ENCODE data around the gene FRMD3. TPM values are rescaled to one million over a fixed set of nuclear protein-coding genes. Genes with fewer than 3 reads are reported as not detected.

Gene FRMD3
- total RNA-seq, 1 donor from 2014 or later, result 0.65 TPM

DNA sequence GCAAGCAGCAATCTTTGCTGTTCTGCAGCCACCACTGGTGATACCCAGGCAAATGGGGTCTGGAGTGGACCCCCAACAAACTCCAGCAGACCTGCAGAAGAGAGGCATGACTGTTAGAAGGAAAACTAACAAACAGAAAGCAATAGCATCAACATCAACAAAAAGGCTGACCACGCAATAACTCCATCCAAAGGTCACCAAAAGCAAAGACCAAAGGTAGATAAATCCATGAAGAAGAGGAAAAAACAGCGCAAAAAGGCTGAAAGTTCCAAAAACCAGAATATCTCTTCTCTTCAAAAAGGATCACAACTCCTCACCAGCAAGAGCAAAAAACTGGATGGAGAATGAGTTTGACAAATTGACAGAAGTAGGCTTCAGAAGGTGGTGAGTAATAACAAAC, 23.4 kb downstream of the FRMD3 start:
- Mint-ChIP-seq H3K27ac (no peak overlapping the region), H3K9me3 (ENCODE audit: low read depth) (peaks cover 21% of the 10 kb centered on the region), H3K4me1 (ENCODE audit: low read depth) (no peaks in the 10 kb centered on the region), H3K36me3 (ENCODE audit: insufficient read depth) (no peaks in the 10 kb centered on the region), H3K27me3 (no peaks in the 10 kb centered on the region), H3K4me3 (ENCODE audit: low read depth) (no peak overlapping the region)
- no peak for DNase-seq (ENCODE audit: low spot score, unreplicated experiment)
- TF ChIP-seq, protein P1, sequence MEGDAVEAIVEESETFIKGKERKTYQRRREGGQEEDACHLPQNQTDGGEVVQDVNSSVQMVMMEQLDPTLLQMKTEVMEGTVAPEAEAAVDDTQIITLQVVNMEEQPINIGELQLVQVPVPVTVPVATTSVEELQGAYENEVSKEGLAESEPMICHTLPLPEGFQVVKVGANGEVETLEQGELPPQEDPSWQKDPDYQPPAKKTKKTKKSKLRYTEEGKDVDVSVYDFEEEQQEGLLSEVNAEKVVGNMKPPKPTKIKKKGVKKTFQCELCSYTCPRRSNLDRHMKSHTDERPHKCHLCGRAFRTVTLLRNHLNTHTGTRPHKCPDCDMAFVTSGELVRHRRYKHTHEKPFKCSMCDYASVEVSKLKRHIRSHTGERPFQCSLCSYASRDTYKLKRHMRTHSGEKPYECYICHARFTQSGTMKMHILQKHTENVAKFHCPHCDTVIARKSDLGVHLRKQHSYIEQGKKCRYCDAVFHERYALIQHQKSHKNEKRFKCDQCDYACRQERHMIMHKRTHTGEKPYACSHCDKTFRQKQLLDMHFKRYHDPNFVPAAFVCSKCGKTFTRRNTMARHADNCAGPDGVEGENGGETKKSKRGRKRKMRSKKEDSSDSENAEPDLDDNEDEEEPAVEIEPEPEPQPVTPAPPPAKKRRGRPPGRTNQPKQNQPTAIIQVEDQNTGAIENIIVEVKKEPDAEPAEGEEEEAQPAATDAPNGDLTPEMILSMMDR (IDR thresholded peaks at IDR 0.05; ENCODE audit: unreplicated experiment), result no peak

- DNase-seq (ENCODE audit: low spot score, unreplicated experiment), result no peak
- Mint-ChIP-seq H3K36me3 (ENCODE audit: insufficient read depth) (no peaks in the 10 kb centered on the region), H3K9me3 (ENCODE audit: low read depth) (peaks cover 7% of the 10 kb centered on the region), H3K4me1 (ENCODE audit: low read depth) (peaks cover 8% of the 10 kb centered on the region), H3K4me3 (ENCODE audit: low read depth) (no peak overlapping the region), H3K27me3 (no peaks in the 10 kb centered on the region), H3K27ac (no peak overlapping the region)
- TF ChIP-seq, protein P1 (IDR thresholded peaks at IDR 0.05; ENCODE audit: unreplicated experiment), result no peak
These were observed 25.6 kb downstream of the FRMD3 start for GRCh38 chr9:83512621-83513020.

GRCh38 chr9:83511051-83511450, 27.1 kb downstream of the FRMD3 start:
- no peaks in the 10 kb centered on the region for H3K36me3 Mint-ChIP-seq (ENCODE audit: insufficient read depth)
- no peaks in the 10 kb centered on the region for H3K27me3 Mint-ChIP-seq
- no peak overlapping the region for H3K27ac Mint-ChIP-seq
- no peak overlapping the region for H3K4me3 Mint-ChIP-seq (ENCODE audit: low read depth)
- H3K9me3 Mint-ChIP-seq (ENCODE audit: low read depth), result peaks cover 6% of the 10 kb centered on the region
- no peak for DNase-seq (ENCODE audit: low spot score, unreplicated experiment)
- H3K4me1 Mint-ChIP-seq (ENCODE audit: low read depth), result peaks cover 8% of the 10 kb centered on the region
- TF ChIP-seq, protein P1 (IDR thresholded peaks at IDR 0.05; ENCODE audit: unreplicated experiment), result no peak

DNA sequence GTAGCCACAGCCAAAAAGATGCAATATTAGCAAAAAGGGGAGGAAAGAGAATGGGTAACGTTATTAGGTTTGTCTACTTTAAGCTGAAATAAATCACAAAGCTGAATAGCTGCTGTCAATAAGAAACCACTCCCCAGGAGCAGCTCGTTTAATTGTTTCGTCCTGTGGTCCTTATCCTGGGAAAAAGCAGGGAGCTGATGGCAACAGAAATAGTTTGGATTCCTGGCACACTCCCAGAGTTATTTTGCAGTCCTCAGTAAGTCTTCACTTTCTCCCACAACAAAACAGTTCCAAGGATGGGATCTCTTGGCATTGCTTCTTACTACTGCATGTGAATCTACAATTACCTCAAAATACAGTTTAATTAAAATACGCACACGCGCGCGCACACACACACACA, 28.8 kb downstream of the FRMD3 start:
- Mint-ChIP-seq H3K4me1 (ENCODE audit: low read depth) (peaks cover 8% of the 10 kb centered on the region), H3K9me3 (ENCODE audit: low read depth) (peaks cover 6% of the 10 kb centered on the region), H3K4me3 (ENCODE audit: low read depth) (no peak overlapping the region), H3K27ac (no peak overlapping the region), H3K27me3 (no peaks in the 10 kb centered on the region), H3K36me3 (ENCODE audit: insufficient read depth) (no peaks in the 10 kb centered on the region)
- no peak for DNase-seq (ENCODE audit: low spot score, unreplicated experiment)
- TF ChIP-seq, protein P1 (IDR thresholded peaks at IDR 0.05; ENCODE audit: unreplicated experiment), result no peak

DNA sequence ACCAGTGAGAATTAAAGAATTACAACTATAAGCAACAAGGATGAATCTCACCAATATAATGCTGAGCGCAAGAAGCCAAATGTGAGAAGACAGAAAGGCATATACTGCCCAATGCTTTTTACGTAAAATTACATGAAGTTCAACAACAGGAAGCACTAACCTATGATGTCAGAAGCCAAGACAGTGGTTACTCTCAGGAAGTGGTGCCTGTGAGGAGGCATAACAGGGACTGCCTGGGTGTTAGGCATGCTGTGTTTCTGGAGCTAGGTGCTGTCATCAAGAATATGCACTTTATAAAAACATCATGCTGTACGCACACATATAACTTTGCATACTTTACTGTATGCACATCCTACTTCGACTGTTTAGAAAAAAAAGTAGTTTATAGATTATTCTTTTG, 30.1 kb downstream of the FRMD3 start:
- Mint-ChIP-seq H3K27ac (no peak overlapping the region), H3K27me3 (no peaks in the 10 kb centered on the region), H3K4me3 (ENCODE audit: low read depth) (no peak overlapping the region), H3K9me3 (ENCODE audit: low read depth) (peaks cover 6% of the 10 kb centered on the region), H3K36me3 (ENCODE audit: insufficient read depth) (no peaks in the 10 kb centered on the region), H3K4me1 (ENCODE audit: low read depth) (peaks cover 8% of the 10 kb centered on the region)
- TF ChIP-seq, protein P1 (IDR thresholded peaks at IDR 0.05; ENCODE audit: unreplicated experiment), result no peak
- no peak for DNase-seq (ENCODE audit: low spot score, unreplicated experiment)

Data from progenitor cell of endocrine pancreas (in vitro differentiated cells).